GM10266 (cell line): ENCODE data around the gene ZNF423.

Experiments used
- DNase-seq: peaks from one replicate; pipeline ENCODE4 v3.0.0; 2012; ENCODE audit errors: extremely low spot score
- TF ChIP-seq, protein P1 (sequence below): IDR thresholded peaks from 2 replicates; pipeline ENCODE4 v1.5.1; 2012; ENCODE audit warnings: mild to moderate bottlenecking, low read depth; ENCODE audit not compliant: control insufficient read depth, insufficient read depth; ENCODE audit errors: missing control alignments

The ZNF423 gene

DNA sequence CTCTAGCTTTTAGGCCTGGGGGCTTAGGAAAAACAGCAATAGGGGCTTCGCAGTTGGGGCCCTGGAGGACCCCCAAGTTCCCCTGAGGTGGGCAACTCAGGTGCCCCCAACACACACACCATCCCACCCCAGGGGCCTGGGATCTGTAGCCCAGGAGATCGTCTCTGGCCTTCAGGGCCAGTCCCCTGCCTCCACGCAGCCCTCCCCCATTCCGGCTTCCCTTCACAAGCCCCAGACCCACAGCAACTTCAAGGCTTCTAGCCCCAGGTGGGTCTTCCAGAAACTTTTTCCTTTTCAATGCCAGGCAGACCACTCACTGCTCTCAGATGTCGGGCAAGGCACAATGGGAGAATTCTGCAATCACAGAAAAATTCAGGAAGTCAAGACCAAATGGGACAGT, 402.9 kb downstream of the ZNF423 start:
- no peak for DNase-seq
- TF ChIP-seq, protein P1, sequence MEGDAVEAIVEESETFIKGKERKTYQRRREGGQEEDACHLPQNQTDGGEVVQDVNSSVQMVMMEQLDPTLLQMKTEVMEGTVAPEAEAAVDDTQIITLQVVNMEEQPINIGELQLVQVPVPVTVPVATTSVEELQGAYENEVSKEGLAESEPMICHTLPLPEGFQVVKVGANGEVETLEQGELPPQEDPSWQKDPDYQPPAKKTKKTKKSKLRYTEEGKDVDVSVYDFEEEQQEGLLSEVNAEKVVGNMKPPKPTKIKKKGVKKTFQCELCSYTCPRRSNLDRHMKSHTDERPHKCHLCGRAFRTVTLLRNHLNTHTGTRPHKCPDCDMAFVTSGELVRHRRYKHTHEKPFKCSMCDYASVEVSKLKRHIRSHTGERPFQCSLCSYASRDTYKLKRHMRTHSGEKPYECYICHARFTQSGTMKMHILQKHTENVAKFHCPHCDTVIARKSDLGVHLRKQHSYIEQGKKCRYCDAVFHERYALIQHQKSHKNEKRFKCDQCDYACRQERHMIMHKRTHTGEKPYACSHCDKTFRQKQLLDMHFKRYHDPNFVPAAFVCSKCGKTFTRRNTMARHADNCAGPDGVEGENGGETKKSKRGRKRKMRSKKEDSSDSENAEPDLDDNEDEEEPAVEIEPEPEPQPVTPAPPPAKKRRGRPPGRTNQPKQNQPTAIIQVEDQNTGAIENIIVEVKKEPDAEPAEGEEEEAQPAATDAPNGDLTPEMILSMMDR = no peak

GRCh38 chr16:49452578-49452977, 403.3 kb downstream of the ZNF423 start:
- TF ChIP-seq, protein P1 = no peak
- no peak for DNase-seq

- TF ChIP-seq, protein P1 = no peak
- DNase-seq = no peak
These were observed 403.8 kb downstream of the ZNF423 start for GRCh38 chr16:49452108-49452507.

- TF ChIP-seq, protein P1 = no peak
- no peak for DNase-seq
These were observed 409.1 kb downstream of the ZNF423 start for GRCh38 chr16:49446805-49447204.

GRCh38 chr16:49443576-49443975, 412.3 kb downstream of the ZNF423 start:
- no peak for DNase-seq
- TF ChIP-seq, protein P1 = no peak

- no peak for DNase-seq
- TF ChIP-seq, protein P1 = no peak
These were observed 413.1 kb downstream of the ZNF423 start for GRCh38 chr16:49442805-49443204.

DNA sequence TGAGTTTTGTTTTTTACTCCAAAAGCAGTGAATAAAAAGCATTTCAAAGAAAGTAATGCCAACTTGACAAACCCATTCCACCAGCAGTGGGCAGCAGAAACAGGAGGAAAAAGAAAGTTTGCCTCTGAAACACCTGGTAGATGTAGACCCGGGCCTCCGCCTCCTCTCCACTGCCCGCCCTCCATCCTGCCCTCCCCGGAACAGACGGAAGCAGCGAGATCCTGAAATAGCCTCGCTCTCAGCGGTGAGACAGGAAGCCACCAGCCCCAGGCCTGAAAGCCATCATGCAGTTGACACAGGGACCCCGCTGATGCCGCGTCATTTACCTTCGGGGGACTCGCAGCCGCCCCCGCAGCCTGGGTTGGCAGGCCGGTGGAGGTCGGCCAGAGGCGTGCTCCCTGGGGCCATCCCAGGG, 414.5 kb downstream of the ZNF423 start:
- TF ChIP-seq, protein P1 = peak; percentile 24
- DNase-seq = peak; percentile 76
